Stomach (tissue), 9 donors: Measurements from ENCODE around the gene IL6. TPM values are rescaled to one million over a fixed set of nuclear protein-coding genes. Genes with fewer than 3 reads are reported as not detected.

ENCODE experiments used
- DNase-seq, 2 donors: peaks; one replicate each; pipeline versions ENCODE4 v3.0.0 to v3.0.0-alpha.2; 2013 to 2019
- H3K27ac ChIP-seq, 5 donors: fragments of 200-600 bp in 4 of 5; sonication (generic) in 4 of 5; one replicate each; pipeline ENCODE4 v1.5.1; 2013 to 2019; ENCODE audit warnings: mild to moderate bottlenecking in 1 of 5, moderate library complexity in 1 of 5
- H3K27me3 ChIP-seq, 3 donors: fragments of 200-600 bp; sonication (generic); one replicate each; pipeline ENCODE4 v1.5.1; 2017 to 2019; ENCODE audit warnings: mixed run types in 1 of 3
- H3K36me3 ChIP-seq, 4 donors: fragments of 200-600 bp; sonication (generic); 1 replicate in 3 of 4; 2 replicates in 1 of 4; pipeline ENCODE4 v1.5.1; 2016 to 2019
- H3K4me1 ChIP-seq, 4 donors: fragments of 200-600 bp; sonication (generic); one replicate each; pipeline ENCODE4 v1.5.1; 2016 to 2019
- H3K4me3 ChIP-seq, 4 donors: fragments of 200-600 bp; sonication (generic) in 3 of 4; one replicate each; pipeline ENCODE4 v1.5.1; 2016 to 2019; ENCODE audit warnings: mild to moderate bottlenecking in 1 of 4
- H3K9me3 ChIP-seq, 4 donors: fragments of 200-600 bp; sonication (generic); one replicate each; pipeline ENCODE4 v1.5.1; 2016 to 2019
- CTCF ChIP-seq, 7 experiments: fragments of 450-650 bp in 4 of 7; fragments of 200-600 bp in 3 of 7; sonication (generic) in 3 of 7; IDR thresholded peaks; one replicate each; pipeline ENCODE4 v1.5.1; 2016 to 2019; ENCODE audit warnings: antibody characterized with exemption in 7 of 7, control low read depth in 2 of 7, mild to moderate bottlenecking in 1 of 7
- EP300 ChIP-seq: sonication (generic); formaldehyde crosslinking; IDR thresholded peaks from one replicate; pipeline ENCODE4 v1.6.1; 2017; ENCODE audit warnings: antibody characterized with exemption
- POLR2A ChIP-seq, 4 donors: fragments of 450-650 bp; IDR thresholded peaks; one replicate each; pipeline ENCODE4 v1.6.1; 2016; ENCODE audit warnings: antibody characterized with exemption in 4 of 4, control low read depth in 2 of 4, mild to moderate bottlenecking in 1 of 4, moderate library complexity in 1 of 4
- POLR2AphosphoS5 ChIP-seq, 3 donors: sonication (generic); formaldehyde crosslinking; IDR thresholded peaks; one replicate each; pipeline ENCODE4 v1.6.1; 2016; ENCODE audit warnings: antibody characterized with exemption in 3 of 3
- WGBS, 5 donors: extraction: QIAGEN DNeasy Blood & Tissue Kit in 3 of 5; methylation state at CpG; one replicate each; pipeline versions ENCODE4 v1.1.5 to v1.1.7; 2013 to 2018; 5-methylcytosine and 5-hydroxymethylcytosine counted together
- intact Hi-C: fragments of 100-400 bp; cut with DNase I; formaldehyde crosslinking; loops from one replicate; pipeline ENCODE4 v1.15.1; 2023; ENCODE audit warnings: low total_unique reads
- polyA plus RNA-seq, 3 donors: library from polyadenylated mRNA; stranded (reverse); fragments of 200-250 nt; gene quantifications; one replicate each; pipeline ENCODE4 v1.2.3, GENCODE V29; 2013
- total RNA-seq, 5 donors: library from RNA; depleted of rRNA; stranded (reverse); fragments of >200 nt; gene quantifications; one replicate each; pipeline versions ENCODE4 v1.1.0 to v1.2.3, GENCODE V29; 2014 to 2016
- donor health status: healthy with polysubstance abuse.
- donor health status: Bipolar disorder and iron deficiency.
- donor health status: healthy.

IL6 gene
- total and polyA plus RNA-seq, 8 donors = 0.95 to 9.2 (median 3.1) TPM; not detected in 5

- no peaks in the 10 kb centered on the region for H3K4me1 ChIP-seq
- 91 to 98% (median 96%) methylated on average over 2 of the region's 2 CpGs for WGBS, 5 donors
- H3K9me3 ChIP-seq = peaks cover 0 to 8% (median 3%) of the 10 kb centered on the region in 4 donors
- TF ChIP-seq POLR2AphosphoS5 (IDR thresholded peaks at IDR 0.05) (no peak), POLR2A (IDR thresholded peaks at IDR 0.05) (no peak), EP300 (no peak), CTCF (IDR thresholded peaks at IDR 0.05) (no peak)
- no peak overlapping the region for H3K27ac ChIP-seq
- intact Hi-C loops = no loop called here
- H3K36me3 ChIP-seq = no peaks in the 10 kb centered on the region
- no peak overlapping the region for H3K4me3 ChIP-seq
- peaks cover 0 to 8% (median 0%) of the 10 kb centered on the region in 3 donors for H3K27me3 ChIP-seq
- DNase-seq = no peak
Measured at GRCh38 chr7:22758576-22758975, 31.6 kb downstream of the IL6 start.

GRCh38 chr7:22759721-22760120 is 32.7 kb downstream of the IL6 start:
- Histone ChIP-seq H3K27me3 (peaks cover 0 to 8% (median 0%) of the 10 kb centered on the region in 3 donors), H3K4me3 (no peak overlapping the region), H3K36me3 (no peaks in the 10 kb centered on the region), H3K9me3 (peaks cover 0 to 8% (median 3%) of the 10 kb centered on the region in 4 donors), H3K4me1 (no peaks in the 10 kb centered on the region), H3K27ac (no peak overlapping the region)
- TF ChIP-seq EP300 = no peak
- TF ChIP-seq POLR2AphosphoS5 (IDR thresholded peaks at IDR 0.05) = no peak
- no peak for TF ChIP-seq POLR2A (IDR thresholded peaks at IDR 0.05)
- TF ChIP-seq CTCF (IDR thresholded peaks at IDR 0.05) = no peak
- no peak for DNase-seq
- intact Hi-C loops = no loop called here

- Histone ChIP-seq H3K9me3 (peaks cover 0 to 8% (median 3%) of the 10 kb centered on the region in 4 donors), H3K27ac (no peak overlapping the region), H3K4me1 (no peaks in the 10 kb centered on the region), H3K36me3 (no peaks in the 10 kb centered on the region), H3K4me3 (no peak overlapping the region), H3K27me3 (peaks cover 0 to 8% (median 0%) of the 10 kb centered on the region in 3 donors)
- DNase-seq = no peak
- intact Hi-C loops = no loop called here
- 46 to 71% (median 66%) methylated on average over 3 of the region's 3 CpGs for WGBS, 5 donors
- TF ChIP-seq CTCF (IDR thresholded peaks at IDR 0.05) = no peak
- TF ChIP-seq EP300 = no peak
- TF ChIP-seq POLR2AphosphoS5 (IDR thresholded peaks at IDR 0.05) = no peak
- no peak for TF ChIP-seq POLR2A (IDR thresholded peaks at IDR 0.05)
Measured at GRCh38 chr7:22762866-22763265, 35.9 kb downstream of the IL6 start.

- no peaks in the 10 kb centered on the region for H3K4me1 ChIP-seq
- H3K4me3 ChIP-seq = no peak overlapping the region
- no peak overlapping the region for H3K27ac ChIP-seq
- TF ChIP-seq POLR2A (IDR thresholded peaks at IDR 0.05) (no peak), EP300 (no peak), POLR2AphosphoS5 (IDR thresholded peaks at IDR 0.05) (no peak)
- H3K36me3 ChIP-seq = no peaks in the 10 kb centered on the region
- peaks cover 0 to 3% (median under 1%) of the 10 kb centered on the region in 4 donors for H3K9me3 ChIP-seq
- intact Hi-C loops = no loop called here
- peaks cover 0 to 8% (median 0%) of the 10 kb centered on the region in 3 donors for H3K27me3 ChIP-seq
- no peak for DNase-seq
- 65 to 85% (median 81%) methylated on average over 4 of the region's 4 CpGs for WGBS, 5 donors
Measured at GRCh38 chr7:22765609-22766008, 38.6 kb downstream of the IL6 start.

GRCh38 chr7:22771194-22771871 is 44.3 kb downstream of the IL6 start:
- WGBS, 5 donors = 94 to 100% (median 96%) methylated on average over 1 of the region's 1 CpG
- Histone ChIP-seq H3K27me3 (no peaks in the 10 kb centered on the region), H3K27ac (no peak overlapping the region), H3K9me3 (no peaks in the 10 kb centered on the region), H3K4me1 (no peaks in the 10 kb centered on the region), H3K36me3 (no peaks in the 10 kb centered on the region), H3K4me3 (no peak overlapping the region)
- no peak for DNase-seq
- TF ChIP-seq POLR2A (IDR thresholded peaks at IDR 0.05) (no peak), CTCF (IDR thresholded peaks at IDR 0.05) (no peak), EP300 (no peak), POLR2AphosphoS5 (IDR thresholded peaks at IDR 0.05) (no peak)
- intact Hi-C loops = no loop called here
